HepG2 (cell line): ENCODE results near the gene MAN2A2. TPM values are rescaled to one million over a fixed set of nuclear protein-coding genes. Genes with fewer than 3 reads are reported as not detected.

Experiments used
- ARID2 ChIP-seq: sonication (generic); formaldehyde crosslinking; IDR thresholded peaks from 2 replicates; pipeline ENCODE4 v1.8.1; 2022; ENCODE audit warnings: mild to moderate bottlenecking, missing genetic modification reagents, borderline replicate concordance
- ARNTL ChIP-seq: sonication (generic); formaldehyde crosslinking; IDR thresholded peaks from 2 replicates; pipeline ENCODE4 v1.4.0; 2020; ENCODE audit warnings: mild to moderate bottlenecking, missing genetic modification reagents
- ATRX ChIP-seq: sonication (generic); formaldehyde crosslinking; IDR thresholded peaks from 2 replicates; pipeline ENCODE4 v1.4.0; 2020; ENCODE audit warnings: missing genetic modification reagents, borderline replicate concordance
- CBX1 ChIP-seq: IDR thresholded peaks from one replicate; pipeline ENCODE4 v1.6.1; 2016; ENCODE audit warnings: antibody characterized with exemption, low read depth
- CREB1 ChIP-seq, 2 experiments: fragments of 450-650 bp in 1 of 2; IDR thresholded peaks; 2 replicates each; pipeline ENCODE4 v1.6.1; 2016 to 2017; ENCODE audit warnings: control low read depth in 1 of 2, mild to moderate bottlenecking in 1 of 2, missing compliant biosample characterization in 1 of 2, missing genetic modification characterization in 1 of 2
- ESRRA ChIP-seq: sonication (generic); formaldehyde crosslinking; IDR thresholded peaks from 2 replicates; pipeline ENCODE4 v1.5.1; 2020; ENCODE audit warnings: mild to moderate bottlenecking, low read depth, missing genetic modification reagents
- GABPB1 ChIP-seq: IDR thresholded peaks from 2 replicates; pipeline ENCODE4 v1.6.1; 2016; ENCODE audit warnings: mild to moderate bottlenecking, missing genetic modification reagents, moderate library complexity, missing compliant biosample characterization
- MAFF ChIP-seq: IDR thresholded peaks from 2 replicates; pipeline ENCODE4 v1.6.1; 2011; ENCODE audit warnings: low read depth, low read length, improper control_type of control experiment
- MIXL1 ChIP-seq: IDR thresholded peaks from 2 replicates; pipeline ENCODE4 v1.6.1; 2016
- MXI1 ChIP-seq: IDR thresholded peaks from 3 replicates; pipeline ENCODE4 v1.6.1; 2012; ENCODE audit warnings: low read depth, low read length, inconsistent platforms, borderline replicate concordance
- POLR2AphosphoS5 ChIP-seq: IDR thresholded peaks from 2 replicates; pipeline ENCODE4 v1.6.1; 2012; ENCODE audit warnings: low read depth, low read length
- RFXANK ChIP-seq: IDR thresholded peaks from 2 replicates; pipeline ENCODE4 v1.6.1; 2016
- SCMH1 ChIP-seq: sonication (generic); formaldehyde crosslinking; IDR thresholded peaks from 2 replicates; pipeline ENCODE4 v1.9.0; 2021; ENCODE audit warnings: missing genetic modification reagents, mild to moderate bottlenecking, borderline replicate concordance
- SIN3A ChIP-seq: IDR thresholded peaks from 2 replicates; pipeline ENCODE4 v1.6.1; 2011; ENCODE audit warnings: low read depth, mild to moderate bottlenecking, control low read depth, low read length, borderline replicate concordance
- SMARCE1 ChIP-seq: fragments of 450-650 bp; IDR thresholded peaks from 2 replicates; pipeline ENCODE4 v1.6.1; 2017; ENCODE audit warnings: borderline replicate concordance
- SSRP1 ChIP-seq: IDR thresholded peaks from 2 replicates; pipeline ENCODE4 v1.6.1; 2016; ENCODE audit warnings: control low read depth
- TBP ChIP-seq: sonication (generic); formaldehyde crosslinking; IDR thresholded peaks from 2 replicates; pipeline ENCODE4 v1.5.0; 2020; ENCODE audit warnings: missing genetic modification reagents
- TCF7L2 ChIP-seq: IDR thresholded peaks from 2 replicates; pipeline ENCODE4 v1.6.1; 2011; ENCODE audit warnings: mild to moderate bottlenecking, low read depth, low read length, moderate library complexity
- ZBTB20 ChIP-seq: sonication (generic); formaldehyde crosslinking; IDR thresholded peaks from 2 replicates; pipeline ENCODE4 v1.8.1; 2023; ENCODE audit warnings: missing genetic modification reagents, low read depth, mild to moderate bottlenecking, borderline replicate concordance
- ZFP62 ChIP-seq: sonication (generic); formaldehyde crosslinking; IDR thresholded peaks from 2 replicates; pipeline ENCODE4 v1.4.0; 2020; ENCODE audit warnings: missing genetic modification reagents
- ZNF589 ChIP-seq: sonication (generic); formaldehyde crosslinking; conservative IDR thresholded peaks from 2 replicates; pipeline ENCODE4 v1.8.0; 2022; ENCODE audit warnings: mild to moderate bottlenecking, moderate library complexity, missing genetic modification reagents
- ZNF597 ChIP-seq: sonication (generic); formaldehyde crosslinking; IDR thresholded peaks from 2 replicates; pipeline ENCODE4 v1.5.0; 2020; ENCODE audit warnings: missing genetic modification reagents
- ZNF598 ChIP-seq: sonication (generic); formaldehyde crosslinking; IDR thresholded peaks from 2 replicates; pipeline ENCODE4 v1.5.1; 2020; ENCODE audit warnings: mild to moderate bottlenecking, missing genetic modification reagents, borderline replicate concordance
- ZNF879 ChIP-seq: sonication (generic); formaldehyde crosslinking; IDR thresholded peaks from 2 replicates; pipeline ENCODE4 v1.8.1; 2023; ENCODE audit warnings: missing genetic modification reagents
- ZSCAN21 ChIP-seq: sonication (generic); formaldehyde crosslinking; IDR thresholded peaks from 2 replicates; pipeline ENCODE4 v1.8.0; 2022; ENCODE audit warnings: mild to moderate bottlenecking, missing genetic modification reagents, moderate library complexity, borderline replicate concordance
- polyA plus RNA-seq, 8 experiments: library from polyadenylated mRNA; depleted of rRNA in 3 of 8; stranded (reverse) in 7 of 8; unstranded in 1 of 8; fragments of >200 nt; fragmentation: Illumina TruSeq in 4 of 8; extraction: Trizol in 4 of 8; gene quantifications; 2 replicates each; pipeline versions ENCODE4 v1.2.1 to v1.2.3, GENCODE V29; 2011 to 2016; ENCODE audit warnings: low read depth in 4 of 8, missing spikeins in 1 of 8, mixed read lengths in 1 of 8; ENCODE audit not compliant: insufficient read depth in 1 of 8
- total RNA-seq, 5 experiments: library from RNA; depleted of rRNA; stranded (reverse); fragments of >200 nt; fragmentation: Illumina TruSeq; extraction: Trizol; gene quantifications; 2 replicates each; pipeline ENCODE4 v1.2.3, GENCODE V29; 2016; ENCODE audit warnings: low read depth in 1 of 5
- TF ChIP-seq, protein P1 (sequence below): IDR thresholded peaks from 2 replicates; pipeline ENCODE4 v1.6.1; 2016; ENCODE audit warnings: missing compliant biosample characterization, missing genetic modification reagents, borderline replicate concordance

The MAN2A2 gene
- total and polyA plus RNA-seq, 2 of the 13 experiments (the other 11 are each of a cell fraction or from before 2014, with no cell fraction given), result 17.5 to 51.5 TPM

- TF ChIP-seq ZNF879 (no peak), ZFP62 (CRISPR knock-in tag) (no peak), ZSCAN21 (CRISPR knock-in tag) (0 out of 2 replicates have a peak, but pooled peaks have one; percentile 20), ZNF589 (CRISPR knock-in tag) (no peak), SIN3A (peak; percentile 64; the same call in 1 of the 2 replicates), ARNTL (CRISPR knock-in tag) (no peak), SSRP1 (no peak), ESRRA (CRISPR knock-in tag) (no peak), RFXANK (CRISPR knock-in tag) (no peak), TBP (no peak), MIXL1 (CRISPR knock-in tag) (no peak), ATRX (CRISPR knock-in tag) (no peak), SCMH1 (no peak), CBX1 (no peak), ARID2 (CRISPR knock-in tag) (no peak), CREB1 (IDR thresholded peaks at IDR 0.05) (no peak), CREB1 (CRISPR knock-in tag; IDR thresholded peaks at IDR 0.05) (no peak), POLR2AphosphoS5 (peak; percentile 58), ZNF597 (CRISPR knock-in tag) (no peak), TCF7L2 (no peak), SMARCE1 (no peak), ZNF598 (CRISPR knock-in tag) (0 out of 2 replicates have a peak, but pooled peaks have one; percentile 55), GABPB1 (CRISPR knock-in tag) (peak; percentile 70), ZBTB20 (no peak), MAFF (no peak), MXI1 (no peak)
- TF ChIP-seq, protein P1, sequence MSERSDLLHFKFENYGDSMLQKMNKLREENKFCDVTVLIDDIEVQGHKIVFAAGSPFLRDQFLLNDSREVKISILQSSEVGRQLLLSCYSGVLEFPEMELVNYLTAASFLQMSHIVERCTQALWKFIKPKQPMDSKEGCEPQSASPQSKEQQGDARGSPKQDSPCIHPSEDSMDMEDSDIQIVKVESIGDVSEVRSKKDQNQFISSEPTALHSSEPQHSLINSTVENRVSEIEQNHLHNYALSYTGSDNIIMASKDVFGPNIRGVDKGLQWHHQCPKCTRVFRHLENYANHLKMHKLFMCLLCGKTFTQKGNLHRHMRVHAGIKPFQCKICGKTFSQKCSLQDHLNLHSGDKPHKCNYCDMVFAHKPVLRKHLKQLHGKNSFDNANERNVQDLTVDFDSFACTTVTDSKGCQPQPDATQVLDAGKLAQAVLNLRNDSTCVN (CRISPR knock-in tag), result no peak
Measured at GRCh38 chr15:90893175-90894090, 9.7 kb upstream of the MAN2A2 start (continued).
